ENCODE results near the gene SLC9A9.

The SLC9A9 gene

DNA sequence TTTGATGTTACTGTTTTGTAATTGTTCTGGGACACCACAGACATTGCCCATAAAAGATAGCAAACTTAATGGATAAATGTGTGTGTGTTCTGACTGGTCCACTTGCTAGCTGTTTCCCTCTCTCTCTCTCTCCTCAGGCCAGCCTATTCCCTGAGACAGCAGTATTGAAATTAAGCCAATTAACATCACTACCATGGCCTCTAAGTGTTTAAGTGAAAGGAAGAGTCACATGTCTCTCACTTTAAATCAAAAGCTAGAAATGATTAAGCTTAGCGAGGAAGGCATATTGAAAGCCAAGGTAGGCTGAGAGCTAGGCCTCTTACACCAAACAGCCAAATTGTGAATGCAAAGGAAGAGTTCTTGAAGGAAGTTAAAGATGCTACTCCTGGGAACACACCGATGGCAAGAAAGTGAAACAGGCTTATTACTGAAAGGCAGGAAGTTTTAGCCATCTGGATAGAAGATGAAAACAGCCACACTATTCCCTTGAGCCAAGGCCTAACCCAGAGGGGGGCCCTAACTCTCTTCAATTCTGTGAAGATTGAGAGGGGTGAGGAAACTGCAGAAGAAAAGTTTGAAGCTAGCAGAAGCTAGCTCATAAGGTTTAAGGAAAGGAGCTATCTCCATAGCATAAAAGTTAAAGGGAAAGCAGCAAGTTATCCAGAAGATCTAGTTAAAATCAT lies 433.6 kb downstream of the SLC9A9 start:
- TF ChIP-seq CTCF (conservative IDR thresholded peaks at IDR 0.05; ENCODE audit: control insufficient read depth, insufficient read depth, low read depth, low read length), result no peak
- no peak overlapping the region for H3K4me3 ChIP-seq (ENCODE audit: control insufficient read depth, low read depth, low read length)
- no peak for DNase-seq (ENCODE audit: low read depth)

DNA sequence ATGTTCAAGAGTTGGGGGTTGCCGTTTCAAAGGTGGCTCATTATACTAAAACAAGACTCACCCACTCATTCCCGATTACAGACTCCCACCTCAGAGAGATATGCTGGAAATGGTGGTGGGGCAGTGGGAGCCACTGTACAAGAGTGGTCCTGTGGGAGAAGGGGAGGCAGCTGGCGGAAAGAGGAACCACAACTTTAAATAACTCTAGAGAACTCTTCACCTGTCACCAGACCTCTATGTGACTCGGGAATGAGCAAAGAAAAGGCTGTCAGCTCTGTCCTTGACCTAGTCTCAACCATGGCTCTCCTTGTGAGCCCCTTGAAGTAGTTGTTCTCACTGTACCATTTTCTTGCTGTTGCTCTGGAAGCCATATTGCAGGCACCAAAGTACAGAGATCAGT lies 434.9 kb downstream of the SLC9A9 start:
- H3K4me3 ChIP-seq (ENCODE audit: control insufficient read depth, low read depth, low read length), result no peak overlapping the region
- DNase-seq (ENCODE audit: low read depth), result no peak
- TF ChIP-seq CTCF (conservative IDR thresholded peaks at IDR 0.05; ENCODE audit: control insufficient read depth, insufficient read depth, low read depth, low read length), result no peak

DNA sequence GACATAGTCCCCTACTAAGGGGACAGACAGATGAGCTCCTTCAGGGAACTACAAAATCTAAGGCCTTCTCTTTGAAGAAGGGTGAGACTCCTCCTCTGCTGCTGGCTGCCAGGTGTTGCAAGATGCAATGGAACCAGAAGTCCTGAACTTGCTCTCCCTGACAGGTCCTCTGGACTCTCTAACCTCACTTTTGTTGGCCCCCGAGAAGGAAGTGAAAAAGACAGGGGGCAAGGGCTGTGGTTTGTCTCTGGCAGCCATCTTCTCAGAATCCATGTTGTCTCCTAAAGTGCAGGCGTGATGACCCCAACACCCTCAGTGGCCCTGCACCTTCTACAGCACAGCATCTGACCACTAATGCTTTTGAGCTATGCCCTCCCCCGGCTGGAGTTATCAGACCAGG lies 436.2 kb downstream of the SLC9A9 start:
- no peak overlapping the region for H3K4me3 ChIP-seq (ENCODE audit: control insufficient read depth, low read depth, low read length)
- no peak for TF ChIP-seq CTCF (conservative IDR thresholded peaks at IDR 0.05; ENCODE audit: control insufficient read depth, insufficient read depth, low read depth, low read length)
- no peak for DNase-seq (ENCODE audit: low read depth)

GRCh38 chr3:143410259-143410658 lies 438.0 kb downstream of the SLC9A9 start:
- no peak for TF ChIP-seq CTCF (conservative IDR thresholded peaks at IDR 0.05; ENCODE audit: control insufficient read depth, insufficient read depth, low read depth, low read length)
- no peak for DNase-seq (ENCODE audit: low read depth)
- no peak overlapping the region for H3K4me3 ChIP-seq (ENCODE audit: control insufficient read depth, low read depth, low read length)

GRCh38 chr3:143408771-143409170 lies 439.5 kb downstream of the SLC9A9 start:
- DNase-seq (ENCODE audit: low read depth), result no peak
- H3K4me3 ChIP-seq (ENCODE audit: control insufficient read depth, low read depth, low read length), result no peak overlapping the region
- TF ChIP-seq CTCF (conservative IDR thresholded peaks at IDR 0.05; ENCODE audit: control insufficient read depth, insufficient read depth, low read depth, low read length), result no peak

DNA sequence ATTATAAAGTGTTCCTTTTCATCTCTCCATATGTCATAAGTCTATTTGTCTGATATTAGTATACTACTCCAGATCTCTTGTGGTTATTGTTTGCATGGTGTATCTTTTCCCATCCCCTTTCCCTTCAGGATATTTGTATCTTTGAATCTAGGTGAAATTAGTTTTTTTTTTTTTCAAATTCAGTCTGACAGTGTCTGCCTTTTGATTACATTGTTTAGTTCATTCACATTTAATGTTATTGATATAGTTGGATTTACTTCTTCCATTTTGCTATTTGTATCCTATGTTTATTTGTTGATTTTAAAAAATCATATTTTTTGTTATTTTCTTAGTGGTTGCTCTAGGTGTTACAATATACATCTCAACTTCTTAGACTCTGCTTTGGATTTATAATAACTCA lies 445.7 kb downstream of the SLC9A9 start:
- no peak overlapping the region for H3K4me3 ChIP-seq (ENCODE audit: control insufficient read depth, low read depth, low read length)
- no peak for DNase-seq (ENCODE audit: low read depth)
- TF ChIP-seq CTCF (conservative IDR thresholded peaks at IDR 0.05; ENCODE audit: control insufficient read depth, insufficient read depth, low read depth, low read length), result no peak

DNA sequence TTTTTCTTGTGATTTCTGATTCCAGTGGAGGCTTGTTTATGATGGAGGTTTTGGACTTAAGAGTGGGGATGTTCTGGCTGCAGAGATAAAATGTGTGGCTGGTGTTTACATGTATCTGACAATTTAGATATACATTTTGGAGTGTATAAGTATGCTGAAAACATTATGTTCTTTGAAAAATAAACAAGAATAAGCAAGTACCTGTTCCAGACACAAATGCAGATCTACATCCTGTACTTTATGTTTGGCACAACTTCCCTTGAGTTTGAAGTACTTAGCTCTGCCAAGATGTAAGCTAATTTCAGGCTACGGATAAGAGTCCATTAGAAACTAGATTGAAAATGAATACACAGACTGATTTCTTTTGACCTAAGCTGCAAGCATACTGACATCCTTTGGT lies 451.5 kb downstream of the SLC9A9 start:
- no peak for TF ChIP-seq CTCF (conservative IDR thresholded peaks at IDR 0.05; ENCODE audit: control insufficient read depth, insufficient read depth, low read depth, low read length)

More for the DNA sequence above, 451.5 kb downstream of the SLC9A9 start:
- H3K4me3 ChIP-seq (ENCODE audit: control insufficient read depth, low read depth, low read length), result no peak overlapping the region
- DNase-seq (ENCODE audit: low read depth), result no peak
